Left renal cortex interstitium (tissue), 4 donors: ENCODE measurements around the gene NPTXR. TPM values are rescaled to one million over a fixed set of nuclear protein-coding genes. Genes with fewer than 3 reads are reported as not detected.
A peak's percentile ranks its signal among the peaks of the same experiment; 100 is the strongest.

ENCODE experiments used
- DNase-seq, 4 donors: peaks; one replicate each; pipeline ENCODE4 v3.0.0-alpha.2; 2013; ENCODE audit warnings: low read depth in 4 of 4, low spot score in 2 of 4, missing footprints in 1 of 4
- polyA plus RNA-seq, 4 donors: library from polyadenylated mRNA; unstranded; fragments of 120-200 nt; gene quantifications; one replicate each; pipeline ENCODE4 v1.2.1, GENCODE V29; 2013; ENCODE audit not compliant: insufficient read length in 4 of 4

The NPTXR gene
- 1 to 10 TPM; 4.3 to 4.8 (median 4.7) TPM for polyA plus RNA-seq

DNA sequence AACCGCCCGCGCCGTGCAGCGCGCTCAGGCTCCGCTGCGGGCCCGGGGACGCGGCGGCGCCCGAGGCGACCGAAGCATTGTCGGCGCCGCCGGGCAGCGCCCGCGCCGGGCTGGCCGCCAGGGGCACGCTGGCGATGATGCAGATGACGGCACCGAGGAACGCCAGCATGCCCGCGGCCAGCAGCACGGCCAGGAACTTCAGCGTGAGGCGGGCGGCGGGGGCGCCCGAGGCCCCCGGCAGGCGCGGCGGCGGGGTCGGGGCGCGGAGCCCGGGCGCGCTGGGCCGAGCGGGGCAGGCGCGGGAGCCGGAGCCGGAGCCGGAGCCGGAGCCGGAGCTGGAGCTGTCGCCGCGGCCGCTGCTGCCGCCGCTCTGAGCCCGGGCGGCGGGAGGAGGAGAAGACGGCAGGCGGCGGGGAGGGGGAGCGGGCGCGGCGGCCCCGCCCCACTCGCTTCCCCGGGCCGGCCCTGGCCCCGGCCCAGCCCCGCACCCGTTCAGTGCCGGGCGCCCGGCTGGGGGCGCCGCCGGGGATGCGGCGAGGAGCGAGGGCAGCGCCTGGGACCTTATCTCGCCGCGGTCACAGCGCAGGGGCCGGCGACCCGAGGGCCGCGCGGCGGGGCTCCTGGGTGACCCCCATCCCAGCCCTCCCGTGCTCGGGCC, at the start of gene NPTXR:
Gene NPTXR (minus strand): TSS at position 372 of the 658 bp plus-strand sequence.
- DNase-seq: no peak

DNA sequence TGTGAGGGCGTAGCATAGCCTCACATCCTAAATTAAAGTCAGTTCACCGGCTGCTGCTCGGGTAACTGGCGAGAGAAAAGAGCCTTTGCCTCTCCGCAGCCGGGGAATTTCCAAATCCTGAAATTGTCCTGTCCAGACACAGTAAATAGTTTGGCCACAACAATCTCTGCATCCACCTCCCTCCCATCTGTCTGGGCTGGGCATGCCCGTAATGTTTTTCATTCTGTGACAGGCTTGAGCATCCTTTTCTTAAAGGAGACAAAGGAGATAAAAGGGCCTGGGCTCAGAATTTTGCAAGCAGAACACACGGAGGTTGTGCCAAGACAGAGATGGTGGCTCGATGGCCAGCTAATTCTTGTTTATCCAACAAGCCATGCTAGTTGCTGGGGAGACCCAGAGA, 47.4 kb upstream of the NPTXR start:
- no peak for DNase-seq

DNA sequence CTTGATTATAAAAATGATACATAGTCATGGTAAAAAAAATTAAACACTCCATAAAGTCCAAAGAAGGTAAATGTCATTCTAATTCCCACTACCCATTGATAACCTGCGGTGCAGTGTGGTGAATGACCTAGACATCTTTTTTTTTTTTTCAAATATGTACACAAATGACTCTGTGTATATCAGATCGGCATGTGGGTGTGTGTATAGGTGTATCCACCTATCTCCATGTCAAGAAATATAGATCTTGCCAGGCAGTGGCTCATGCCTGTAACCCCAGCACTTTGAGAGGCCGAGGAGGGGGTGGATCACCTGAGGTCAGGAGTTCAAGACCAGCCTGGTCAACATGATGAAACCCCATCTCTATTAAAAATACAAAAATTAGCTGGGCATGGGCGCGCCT, 46.5 kb upstream of the NPTXR start:
- no peak for DNase-seq

- DNase-seq: no peak
These were observed 42.5 kb upstream of the NPTXR start for GRCh38 chr22:38886333-38886732.

DNA sequence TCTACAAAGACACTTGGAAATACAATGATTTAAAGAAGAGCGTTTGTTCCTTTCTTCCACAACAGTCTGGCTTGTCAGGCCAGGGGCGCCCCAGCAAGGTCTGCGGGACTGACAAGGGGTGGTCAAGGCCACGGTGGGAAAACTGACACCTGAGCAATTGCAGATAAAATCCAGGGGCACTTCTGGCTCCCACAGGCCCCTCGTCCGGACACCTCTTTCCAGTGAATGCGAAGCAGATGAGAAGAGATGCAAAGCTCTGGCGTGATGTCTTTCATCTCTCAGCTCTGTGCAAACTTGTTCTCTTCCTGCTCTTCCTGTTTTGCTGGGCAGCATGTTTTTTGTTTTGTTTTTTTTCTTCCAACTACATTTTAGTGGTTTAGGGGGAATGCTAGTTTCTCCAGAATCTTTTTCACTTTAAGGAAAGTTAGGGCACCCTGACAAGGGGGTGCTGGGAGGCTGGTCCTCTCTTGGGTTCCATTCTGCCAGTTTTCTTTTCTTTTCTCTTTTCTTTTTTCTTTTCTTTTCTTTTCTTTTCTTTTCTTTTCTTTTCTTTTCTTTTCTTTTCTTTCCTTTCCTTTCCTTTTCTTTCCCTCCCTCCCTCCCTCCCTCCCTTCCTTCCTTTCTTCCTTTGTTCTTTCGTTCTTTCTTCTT, 39.3 kb upstream of the NPTXR start:
- DNase-seq: no peak

DNA sequence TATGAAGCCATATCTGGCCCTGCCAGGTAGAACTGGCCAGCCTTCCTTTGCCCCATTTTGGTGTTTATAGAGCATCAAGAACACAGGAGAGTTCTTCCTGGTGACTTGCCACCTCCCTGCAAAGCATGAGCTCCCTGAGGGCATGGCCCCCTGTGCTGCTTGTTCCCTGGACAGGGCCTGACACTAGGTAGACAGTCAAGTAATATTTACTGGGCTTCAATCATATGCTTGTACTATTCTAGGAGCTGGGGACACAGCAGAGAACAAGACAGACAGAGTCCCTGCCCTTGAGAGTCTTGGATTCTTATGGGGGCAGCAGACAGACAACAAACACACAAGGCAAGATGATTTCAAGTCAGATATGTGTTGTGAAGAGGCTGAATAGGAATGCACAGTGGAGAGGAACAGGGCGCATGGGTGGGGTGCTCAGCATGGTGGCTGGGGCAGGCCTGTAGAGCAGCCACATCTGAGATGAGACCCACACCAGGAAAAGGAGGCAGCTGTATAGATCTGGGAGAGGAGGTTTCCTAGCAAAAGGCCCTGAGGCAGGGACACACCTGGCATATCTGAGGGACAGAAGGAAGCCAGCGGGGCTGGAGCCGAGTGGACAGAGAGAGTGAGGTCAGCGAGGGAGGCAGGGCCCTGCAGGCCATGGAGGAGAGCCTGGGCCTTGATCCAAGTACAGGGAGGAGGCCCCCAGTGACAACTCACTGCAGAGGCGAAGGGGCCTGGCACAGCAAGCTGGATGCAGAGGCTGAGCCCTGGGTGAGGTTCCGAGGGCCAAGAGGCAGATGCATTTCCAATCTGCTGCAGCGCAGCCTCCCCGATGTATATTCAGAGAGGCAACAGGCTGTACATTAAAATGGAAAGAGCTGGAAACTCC, 38.4 kb upstream of the NPTXR start:
- no peak for DNase-seq

GRCh38 chr22:38881464-38881871, 37.6 kb upstream of the NPTXR start:
- no peak for DNase-seq

- no peak for DNase-seq
These were observed 36.1 kb upstream of the NPTXR start for GRCh38 chr22:38879961-38880360.

DNA sequence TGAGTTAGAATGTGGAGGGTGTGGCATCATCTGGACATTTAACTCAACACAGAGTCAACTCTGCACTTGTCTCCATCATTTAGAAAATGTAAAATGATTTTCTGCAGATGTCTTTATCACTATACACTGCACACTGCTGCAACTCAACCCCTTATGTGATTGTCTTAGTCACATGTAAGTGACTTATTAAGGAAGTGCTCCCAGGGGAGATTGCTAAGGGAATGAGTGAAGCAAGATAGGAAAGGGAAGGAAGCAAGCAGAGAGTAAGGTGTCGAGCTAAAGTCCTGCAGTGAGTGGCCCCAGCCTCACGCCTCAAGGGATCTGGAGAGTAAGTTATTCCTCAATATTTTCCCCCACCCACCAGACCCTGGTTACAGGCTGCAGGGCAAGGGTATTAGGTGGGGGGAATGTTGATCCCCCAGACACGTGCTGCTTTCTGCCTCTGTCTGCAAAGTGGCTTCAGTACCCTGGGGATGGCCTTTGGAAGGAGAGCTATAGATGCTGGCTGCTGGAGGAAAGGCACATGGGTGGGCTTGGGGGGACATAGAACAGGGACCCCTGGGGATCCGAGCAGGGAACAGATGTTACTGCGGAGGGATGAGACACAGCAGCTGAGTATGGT, 35.4 kb upstream of the NPTXR start:
- no peak for DNase-seq

- DNase-seq: no peak
These were observed 34.2 kb upstream of the NPTXR start for GRCh38 chr22:38878001-38878400.

DNA sequence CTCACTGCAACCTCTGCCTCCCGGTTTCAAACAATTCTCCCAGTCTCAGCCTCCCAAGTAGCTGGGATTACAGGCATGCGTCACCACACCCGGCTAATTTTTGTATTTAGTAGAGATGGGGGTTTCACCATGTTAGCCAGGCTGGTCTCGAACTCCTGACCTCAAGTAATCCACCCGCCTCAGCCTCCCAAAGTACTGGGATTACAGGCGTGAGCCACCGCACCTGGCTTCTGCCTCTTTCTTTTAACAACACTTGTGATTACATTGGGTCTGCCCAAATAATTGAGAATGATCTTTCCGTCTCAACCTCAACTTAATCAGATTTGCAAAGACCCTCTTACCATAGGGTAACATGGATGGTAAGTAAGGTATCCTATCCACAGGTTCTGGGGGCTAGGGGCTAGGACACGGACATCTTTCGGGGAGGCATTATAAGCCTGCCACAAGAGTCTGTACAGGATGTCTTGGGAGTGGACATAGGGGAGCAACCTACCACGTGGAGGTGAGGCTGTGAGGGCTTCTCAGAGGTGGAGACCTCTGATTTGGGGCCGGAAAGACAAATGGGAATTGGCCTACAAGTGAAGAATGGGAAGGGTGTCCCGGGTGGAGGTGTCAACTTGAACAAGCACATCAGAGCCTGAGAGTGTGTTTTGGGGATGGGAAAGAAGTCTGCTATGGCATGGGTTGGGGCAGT, 30.8 kb upstream of the NPTXR start:
- no peak for DNase-seq

- DNase-seq: no peak
These were observed 29.9 kb upstream of the NPTXR start for GRCh38 chr22:38873469-38874411.

DNA sequence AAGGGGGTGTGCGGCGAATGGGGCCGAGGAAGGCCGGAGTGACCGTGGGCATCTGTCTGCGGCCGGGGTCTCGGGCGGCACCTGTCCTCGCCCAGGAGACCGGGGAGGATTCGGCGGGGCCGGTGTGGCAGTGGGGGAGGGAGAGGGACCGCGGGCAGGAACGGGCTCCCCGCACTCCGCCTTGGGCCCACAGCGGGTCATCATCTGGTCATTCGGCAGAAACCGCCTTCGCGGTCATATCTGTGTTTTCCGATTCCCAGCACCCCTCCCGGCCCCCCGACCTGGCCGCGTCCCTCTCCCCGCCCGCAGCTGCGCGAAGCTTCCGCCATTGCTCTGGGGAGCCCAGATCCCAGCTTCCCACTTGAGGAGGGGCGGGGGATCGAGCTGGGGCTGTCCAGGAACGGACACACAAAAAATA, 29.0 kb upstream of the NPTXR start:
- no peak for DNase-seq

DNA sequence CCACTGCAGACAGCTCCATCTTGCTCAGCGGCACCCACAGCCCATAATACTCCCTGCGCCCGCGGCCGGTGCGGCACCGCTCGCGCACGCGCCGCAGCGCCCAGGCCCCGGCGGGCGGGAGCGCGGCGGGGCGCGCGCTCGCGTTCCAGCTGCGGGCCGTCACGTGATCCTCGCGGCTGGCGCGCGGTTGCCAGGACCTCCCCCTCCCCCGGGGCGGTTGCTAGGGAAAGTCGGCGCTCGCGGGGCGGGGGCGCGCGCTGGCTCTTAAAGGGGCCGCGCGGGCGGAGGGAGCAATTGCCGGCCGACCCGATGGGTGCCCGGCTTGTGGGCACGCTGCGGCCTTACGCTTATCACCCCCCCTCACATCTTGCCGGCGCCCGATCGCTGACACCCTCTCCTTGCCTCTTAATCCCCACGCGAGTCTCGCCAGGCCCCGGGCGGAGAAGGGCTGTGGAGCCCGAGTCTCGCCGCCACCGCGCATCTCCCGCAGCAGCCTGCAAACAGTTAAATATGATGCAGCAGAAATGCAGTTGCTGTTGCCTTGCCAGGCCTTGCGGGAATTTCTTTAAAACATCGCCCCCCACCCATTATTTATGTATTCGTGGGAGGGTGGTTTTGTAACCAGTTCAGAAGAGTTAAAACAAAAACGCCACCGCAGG, 28.5 kb upstream of the NPTXR start, which contains the start of gene CBX6:
Gene CBX6 (minus strand): TSS at position 45 of the 659 bp plus-strand sequence. CDS start 26 bp downstream, at position 19.
- peak; percentile 79 to 92 (median 92) for DNase-seq

GRCh38 chr22:38871360-38872171, 27.7 kb upstream of the NPTXR start:
- no peak for DNase-seq

DNA sequence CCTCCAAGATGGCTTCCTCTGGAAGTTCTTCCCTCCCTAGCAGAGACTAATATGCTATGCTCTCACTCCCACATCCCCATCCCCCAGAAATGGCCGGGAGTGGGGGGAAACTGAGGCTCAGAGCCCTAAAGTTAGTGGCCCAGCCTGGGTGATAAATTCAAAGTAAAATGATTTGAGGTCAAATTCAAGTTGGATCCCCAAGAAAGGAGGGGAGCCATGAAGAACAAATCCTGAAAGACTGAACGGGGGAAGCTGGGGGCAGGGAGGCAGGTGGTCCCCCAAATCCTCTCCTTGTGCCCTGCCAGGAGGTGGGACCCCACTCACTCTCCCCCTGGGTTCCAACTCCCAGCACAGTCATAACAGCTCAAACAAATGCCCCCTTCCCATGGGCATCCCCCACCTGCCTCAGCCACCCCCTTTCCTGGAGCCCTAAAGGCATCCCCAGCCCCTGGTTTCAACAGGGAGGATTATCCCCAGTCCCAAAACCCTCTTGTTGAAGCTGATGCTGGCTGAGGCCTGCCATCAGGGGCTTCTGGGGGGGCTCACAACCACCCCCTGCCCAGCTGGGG, 27.0 kb upstream of the NPTXR start:
- DNase-seq: no peak

- DNase-seq: peak in 1 of 4 donors; percentile 75
These were observed 26.5 kb upstream of the NPTXR start for GRCh38 chr22:38870312-38870741.
